OCI-M2 (cell line): Measurements from ENCODE around the gene ADGRG3.
A peak's percentile ranks its signal among the peaks of the same experiment; 100 is the strongest.

Experiments
- DNase-seq: peaks from one replicate; lab custom pipeline; 2025; ENCODE audit not compliant: unreplicated experiment; lab: John Stamatoyannopoulos, UW

ADGRG3 gene

GRCh38 chr16:57679767-57680482 is 11.8 kb downstream of the ADGRG3 start:
- no peak for DNase-seq

GRCh38 chr16:57680842-57681375 is 12.8 kb downstream of the ADGRG3 start:
- no peak for DNase-seq

GRCh38 chr16:57681950-57682728 is 14.0 kb downstream of the ADGRG3 start:
- no peak for DNase-seq

- no peak for DNase-seq
Measured at GRCh38 chr16:57682809-57683635, 14.9 kb downstream of the ADGRG3 start.

GRCh38 chr16:57683636-57684545 is 15.8 kb downstream of the ADGRG3 start:
- no peak for DNase-seq

GRCh38 chr16:57684626-57685358 is 16.7 kb downstream of the ADGRG3 start:
- no peak for DNase-seq

GRCh38 chr16:57685633-57686032 is 17.5 kb downstream of the ADGRG3 start:
- DNase-seq = no peak

GRCh38 chr16:57686577-57686976 is 18.5 kb downstream of the ADGRG3 start:
- no peak for DNase-seq

- DNase-seq = no peak
Measured at GRCh38 chr16:57687363-57687929, 19.3 kb downstream of the ADGRG3 start.

GRCh38 chr16:57688487-57688986 is 20.4 kb downstream of the ADGRG3 start:
- no peak for DNase-seq

- DNase-seq = no peak
Measured at GRCh38 chr16:57688987-57689761, 21.1 kb downstream of the ADGRG3 start.

GRCh38 chr16:57689762-57690558 is 21.9 kb downstream of the ADGRG3 start:
- peak; percentile 19 for DNase-seq

- no peak for DNase-seq
Measured at GRCh38 chr16:57690782-57691471, 22.8 kb downstream of the ADGRG3 start.

GRCh38 chr16:57692636-57693035 is 24.5 kb downstream of the ADGRG3 start:
- no peak for DNase-seq

- no peak for DNase-seq
Measured at GRCh38 chr16:57693550-57693949, 25.4 kb downstream of the ADGRG3 start.

- DNase-seq = no peak
Measured at GRCh38 chr16:57694231-57694724, 26.2 kb downstream of the ADGRG3 start.
